KBM-7 (cell line): ENCODE measurements around the gene RBAK.
"Not testable (repeated sequence)": the region's sequence is repeated elsewhere in the genome, so short reads cannot be mapped to it uniquely, and the experiment has no call there.

Source experiments
- DNase-seq: peaks from one replicate; pipeline ENCODE4 v3.0.0-alpha.2; 2015
- in situ Hi-C: fragments of 300-500 bp; cut with MboI; formaldehyde crosslinking; loops from 2 replicates; pipeline ENCODE4 v1.14.3; 2020; ENCODE audit warnings: low sequenced_read_pairs, low pct_unique_long_range_greater_than_20kb, mixed read lengths

Gene RBAK

GRCh38 chr7:5045558-5046396 is at the start of gene RBAK:
TSS of gene RBAK (plus strand) at chr7:5045860. CDS start at chr7:5048077, 2,217 bp downstream.
- peak; percentile 96 for DNase-seq
- in situ Hi-C loops, result no loop called here

DNA sequence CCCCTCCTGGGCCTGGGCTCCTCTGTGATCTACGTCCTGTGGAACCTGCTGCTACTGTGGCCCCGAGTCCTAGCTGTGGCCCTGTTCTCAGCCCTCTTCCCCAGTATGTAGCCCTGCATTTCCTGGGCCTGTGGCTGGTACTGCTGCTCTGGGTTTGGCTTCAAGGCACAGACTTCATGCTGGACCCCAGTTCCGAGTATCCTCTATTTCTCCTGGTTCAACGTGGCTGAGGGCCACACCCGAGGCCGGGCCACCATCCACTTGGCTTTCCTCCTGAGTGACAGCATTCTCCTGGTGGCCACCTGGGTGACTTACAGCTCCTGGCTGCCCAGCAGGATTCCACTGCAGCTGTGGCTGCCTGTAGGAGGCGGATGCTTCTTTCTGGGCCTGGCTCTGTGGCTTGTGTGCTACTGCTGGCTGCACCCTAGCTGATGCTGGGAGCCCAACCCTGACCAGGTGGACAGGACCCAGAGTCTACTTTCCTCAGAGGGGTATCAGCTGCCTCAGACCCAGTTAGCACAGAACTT is 48.9 kb upstream of the RBAK start:
- in situ Hi-C loops, result no loop called here
- DNase-seq, result no peak

DNA sequence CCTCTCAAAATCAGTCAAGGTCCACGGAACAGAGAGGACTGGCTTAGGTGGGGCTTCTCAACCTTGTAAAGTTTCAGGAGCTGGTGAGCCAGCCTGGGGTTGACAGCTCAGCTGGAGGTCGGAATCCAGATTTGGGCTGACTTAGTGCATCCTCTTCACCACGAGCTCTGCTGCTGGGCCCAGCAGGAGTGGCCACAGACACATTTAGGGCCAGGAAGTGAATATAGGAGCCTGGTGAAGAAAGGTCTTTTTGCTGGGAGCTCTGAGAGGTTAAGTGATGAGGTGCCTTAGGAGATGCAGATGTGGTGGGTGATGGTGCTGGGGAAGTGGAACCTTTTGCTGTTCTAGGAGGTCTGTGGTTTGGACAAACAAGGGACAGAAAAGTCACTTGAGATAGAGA is 47.4 kb upstream of the RBAK start:
- no peak for DNase-seq
- in situ Hi-C loops, result no loop called here

GRCh38 chr7:4998910-4999309 is 46.8 kb upstream of the RBAK start:
- in situ Hi-C loops, result no loop called here
- no peak for DNase-seq

GRCh38 chr7:4999369-4999950 is 46.2 kb upstream of the RBAK start:
- no peak for DNase-seq
- in situ Hi-C loops, result no loop called here

GRCh38 chr7:5001003-5001402 is 44.7 kb upstream of the RBAK start:
- in situ Hi-C loops, result no loop called here
- no peak for DNase-seq

DNA sequence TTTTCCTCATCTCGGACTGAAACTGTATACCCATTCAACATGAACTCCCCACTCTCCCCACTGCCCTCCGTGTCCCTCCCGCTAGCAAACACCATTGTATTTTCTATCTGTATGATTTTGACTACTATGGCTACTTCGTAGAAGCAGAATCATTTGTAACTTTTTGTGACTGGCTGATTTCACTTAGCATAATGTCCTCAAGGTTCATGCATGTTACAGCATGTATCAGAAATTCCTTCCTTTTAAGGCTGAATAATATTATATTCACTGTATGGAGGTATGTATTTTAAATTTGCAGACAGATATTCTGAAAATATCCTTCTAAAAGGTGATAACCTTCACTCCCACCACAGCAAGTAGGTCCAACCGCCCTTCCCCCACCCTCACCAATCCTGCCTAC is 43.7 kb upstream of the RBAK start:
- no peak for DNase-seq
- in situ Hi-C loops, result no loop called here

DNA sequence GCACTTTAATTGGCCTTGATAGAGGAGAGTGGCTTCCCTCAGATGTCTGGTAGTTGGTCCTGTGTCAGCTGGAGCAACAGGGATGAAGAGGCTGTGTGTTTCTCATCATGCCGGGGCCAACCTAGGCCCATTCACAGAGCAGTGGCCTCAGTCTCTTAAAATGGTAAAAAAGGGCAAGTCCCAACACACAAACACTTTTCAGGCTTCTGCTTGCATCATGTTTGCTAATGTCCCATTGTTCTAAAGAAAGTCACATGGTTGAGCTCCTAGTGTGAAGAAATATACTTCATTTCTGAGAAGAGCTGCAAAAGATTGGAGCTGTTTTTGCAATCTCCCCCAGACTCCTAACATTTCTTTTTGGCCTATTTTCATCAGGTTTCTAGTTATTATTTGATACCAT is 40.6 kb upstream of the RBAK start:
- DNase-seq, result no peak
- in situ Hi-C loops, result no loop called here

GRCh38 chr7:5012985-5013384 is 32.7 kb upstream of the RBAK start:
- in situ Hi-C loops, result no loop called here
- DNase-seq, result no peak

DNA sequence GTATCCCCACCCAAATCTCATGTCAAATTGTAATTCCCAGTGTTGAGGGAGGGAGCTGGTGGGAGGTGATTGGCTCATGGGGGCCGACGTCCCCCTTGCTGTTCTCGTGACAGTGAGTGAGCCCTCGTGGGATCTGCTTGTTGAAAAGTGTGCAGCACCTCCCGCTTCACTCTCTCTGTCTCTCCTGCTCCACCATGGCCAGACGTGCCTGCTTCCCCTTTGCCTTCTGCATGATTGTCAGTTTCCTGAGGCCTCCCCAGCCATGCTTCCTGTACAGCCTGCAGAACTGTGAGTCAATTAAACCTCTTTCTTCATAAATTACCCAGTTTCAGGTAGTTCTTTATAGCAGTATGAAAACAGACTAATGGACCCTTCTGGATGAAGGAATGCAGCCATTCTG is 29.7 kb upstream of the RBAK start:
- in situ Hi-C loops, result not testable (repeated sequence)
- DNase-seq, result peak; percentile 54

DNA sequence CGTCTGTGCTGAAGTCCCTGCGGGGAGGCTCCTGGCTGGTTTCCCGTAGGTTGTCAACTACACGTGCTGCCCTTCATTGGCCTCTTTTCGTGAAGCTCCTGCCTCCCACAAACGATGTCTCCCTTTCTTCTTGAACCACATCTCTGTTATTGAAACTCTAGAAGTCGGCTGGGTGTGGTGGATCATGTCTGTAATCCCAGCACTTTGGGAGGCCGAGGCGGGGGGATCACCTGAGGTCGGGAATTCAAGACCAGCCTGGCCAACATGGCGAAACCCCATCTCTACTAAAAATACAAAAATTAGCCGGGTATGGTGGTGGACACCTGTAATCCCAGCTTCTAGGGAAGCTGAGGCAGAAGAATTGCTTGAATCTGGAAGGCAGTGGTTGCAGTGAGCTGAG is 28.0 kb upstream of the RBAK start:
- in situ Hi-C loops, DNase-seq: not testable (repeated sequence)

GRCh38 chr7:5020098-5020497 is 25.6 kb upstream of the RBAK start:
- in situ Hi-C loops, result no loop called here
- no peak for DNase-seq

DNA sequence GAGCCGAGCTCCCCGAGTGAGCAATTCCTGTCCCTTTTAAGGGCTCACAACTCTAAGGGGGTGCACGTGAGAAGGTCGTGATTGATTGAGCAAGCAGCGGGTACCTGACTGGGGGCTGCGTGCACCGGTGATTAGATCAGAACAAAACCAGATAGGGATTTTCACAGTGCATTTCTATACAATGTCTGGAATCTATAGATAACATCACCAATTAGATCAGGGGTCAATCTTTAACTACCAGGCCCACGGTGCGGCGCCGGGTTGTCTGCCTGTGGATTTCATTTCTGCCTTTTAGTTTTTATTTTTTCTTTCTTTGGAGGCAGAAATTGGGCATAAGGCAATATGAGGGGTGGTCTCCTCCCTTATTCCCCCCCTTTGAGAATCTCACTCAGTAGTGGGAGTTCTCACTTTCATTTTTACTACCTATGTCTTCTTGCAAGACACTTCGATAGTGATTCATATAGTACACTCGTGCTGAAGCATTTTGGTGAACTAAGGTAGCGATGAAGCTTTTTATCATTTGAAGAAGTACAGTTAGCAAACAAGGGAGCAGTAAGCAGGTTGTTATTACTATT is 24.6 kb upstream of the RBAK start:
- in situ Hi-C loops, DNase-seq: not testable (repeated sequence)

GRCh38 chr7:5023626-5024025 is 22.0 kb upstream of the RBAK start:
- in situ Hi-C loops, DNase-seq: not testable (repeated sequence)

GRCh38 chr7:5027796-5028410 is 17.8 kb upstream of the RBAK start:
- not testable (repeated sequence) for DNase-seq

DNA sequence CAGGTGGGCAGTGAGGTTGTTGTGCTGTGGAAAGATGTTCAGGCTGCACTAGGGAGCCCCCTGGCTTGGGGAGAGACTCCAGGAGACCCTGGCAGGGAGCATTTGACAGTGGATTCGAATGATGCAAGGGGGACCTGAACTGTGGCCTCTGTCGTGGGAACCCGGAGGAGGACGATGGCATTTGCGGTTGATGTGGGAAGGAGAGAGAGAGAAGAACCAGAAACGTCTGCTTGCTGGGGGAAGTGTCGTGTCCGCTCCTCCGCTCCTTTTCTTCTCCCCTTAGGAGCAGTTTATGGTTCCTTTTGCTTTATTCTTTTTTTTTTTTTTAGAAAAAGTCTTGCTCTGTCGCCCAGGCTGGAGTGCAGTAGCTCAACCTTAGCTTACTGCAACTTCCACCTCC is 12.5 kb upstream of the RBAK start:
- in situ Hi-C loops, result not testable (repeated sequence)
- peak; percentile 65 for DNase-seq

More at GRCh38 chr7:5027796-5028410, 17.8 kb upstream of the RBAK start:
- in situ Hi-C loops, result not testable (repeated sequence)

DNA sequence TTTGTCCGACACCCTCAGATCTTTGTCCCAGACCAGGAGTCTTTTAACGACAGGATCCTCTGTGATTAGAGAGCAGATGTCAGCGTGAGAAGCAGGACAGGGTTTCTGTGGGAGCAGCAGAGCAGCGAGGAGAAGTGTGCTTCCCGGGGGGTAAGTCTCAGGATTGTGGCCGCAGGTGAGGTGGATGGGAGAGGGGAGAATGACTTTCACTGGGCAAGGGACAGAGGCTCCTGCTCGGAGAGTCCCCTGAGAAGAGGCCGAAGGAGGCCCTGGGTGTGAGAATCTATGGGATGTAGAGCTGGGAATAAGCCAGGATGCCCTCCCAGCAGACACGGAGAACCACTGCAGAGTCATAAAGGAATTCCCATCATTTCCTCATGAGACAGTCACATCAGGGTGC is 10.4 kb upstream of the RBAK start:
- DNase-seq, result no peak
- in situ Hi-C loops, result no loop called here

DNA sequence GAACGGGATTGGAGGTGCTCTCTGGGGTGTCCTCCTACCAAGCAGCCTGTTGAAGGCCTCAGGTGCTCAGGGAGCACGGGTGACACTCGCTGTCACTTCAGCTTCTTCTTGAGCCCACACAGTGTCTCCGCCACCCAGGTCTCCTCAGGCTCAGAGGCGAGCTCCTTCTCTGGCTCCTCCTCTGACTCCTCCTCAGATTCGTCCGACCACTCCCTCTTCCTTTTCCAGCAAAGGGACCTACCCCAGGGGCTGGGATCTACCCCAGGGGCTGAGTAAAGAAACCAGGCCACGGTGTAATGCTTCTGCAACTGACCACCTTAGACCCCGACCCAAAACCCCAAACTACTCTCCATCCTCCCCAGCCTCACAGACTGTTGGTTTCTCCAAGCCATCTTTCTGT is 9.2 kb upstream of the RBAK start:
- in situ Hi-C loops, result no loop called here
- DNase-seq, result no peak

GRCh38 chr7:5041047-5041446 is 4.6 kb upstream of the RBAK start:
- peak; percentile 20 for DNase-seq
- in situ Hi-C loops, result no loop called here

- in situ Hi-C loops, result no loop called here
- no peak for DNase-seq
These were observed 2.0 kb upstream of the RBAK start for GRCh38 chr7:5043661-5044060.
